DOHH2 (cell line): ENCODE measurements around the gene BHLHE40.

Experiments used
- H3F3A ChIP-seq: fragments of 200-600 bp; sonication (generic), shearing (Covaris generic); 2 replicates; pipeline ENCODE4 v1.6.0; 2016; ENCODE audit warnings: antibody characterized with exemption, mild to moderate bottlenecking; ENCODE audit not compliant: control insufficient read depth, insufficient read depth
- H3K27ac ChIP-seq: fragments of 200-600 bp; sonication (generic); 2 replicates; pipeline ENCODE4 v1.5.1; 2014; ENCODE audit warnings: low read depth, mild to moderate bottlenecking, low read length, moderate library complexity
- H3K27me3 ChIP-seq: fragments of 200-600 bp; sonication (generic); 2 replicates; pipeline ENCODE4 v1.6.1; 2014; ENCODE audit warnings: mild to moderate bottlenecking, low read length, mixed read lengths; ENCODE audit not compliant: control insufficient read depth
- H3K36me3 ChIP-seq: fragments of 200-600 bp; sonication (generic); 2 replicates; pipeline ENCODE4 v1.6.1; 2014; ENCODE audit warnings: mild to moderate bottlenecking, low read length, moderate library complexity, mixed read lengths; ENCODE audit not compliant: control insufficient read depth
- H3K4me1 ChIP-seq: fragments of 200-600 bp; sonication (generic); 2 replicates; pipeline ENCODE4 v1.6.1; 2014; ENCODE audit warnings: mild to moderate bottlenecking, low read length, mixed read lengths; ENCODE audit not compliant: control insufficient read depth
- H3K4me2 ChIP-seq: fragments of 200-600 bp; sonication (generic); 2 replicates; pipeline ENCODE4 v1.6.0; 2014; ENCODE audit warnings: mild to moderate bottlenecking, low read length, moderate library complexity
- H3K4me3 ChIP-seq: fragments of 200-600 bp; sonication (generic); 2 replicates; pipeline ENCODE4 v1.5.1; 2014; ENCODE audit warnings: mild to moderate bottlenecking, low read length, mixed read lengths
- H3K79me2 ChIP-seq: fragments of 200-600 bp; sonication (generic); 2 replicates; pipeline ENCODE4 v1.6.1; 2014; ENCODE audit warnings: mild to moderate bottlenecking, low read length, mixed read lengths; ENCODE audit not compliant: control insufficient read depth
- H3K9me2 ChIP-seq: fragments of 200-600 bp; sonication (generic); replicated peaks from 2 replicates; pipeline ENCODE4 v1.6.1; 2014; ENCODE audit warnings: mild to moderate bottlenecking, low read length, mixed read lengths; ENCODE audit not compliant: control insufficient read depth
- H3K9me3 ChIP-seq: fragments of 200-600 bp; sonication (generic); 2 replicates; pipeline ENCODE4 v1.6.1; 2014; ENCODE audit warnings: antibody characterized with exemption, low read length, mixed read lengths; ENCODE audit not compliant: control insufficient read depth, insufficient read depth
- H4K20me1 ChIP-seq: fragments of 200-600 bp; sonication (generic); 2 replicates; pipeline ENCODE4 v1.6.0; 2014; ENCODE audit warnings: low read depth, mild to moderate bottlenecking, antibody characterized with exemption, low read length, moderate library complexity; ENCODE audit not compliant: control insufficient read depth, insufficient read depth
- EZH2phosphoT487 ChIP-seq: fragments of 200-600 bp; sonication (generic); IDR thresholded peaks from 2 replicates; pipeline ENCODE4 v1.6.1; 2017; ENCODE audit warnings: borderline replicate concordance, mild to moderate bottlenecking, antibody characterized with exemption, low read length, moderate library complexity, mixed read lengths
- TF ChIP-seq, protein P1 (sequence below): fragments of 200-600 bp; sonication (generic); IDR thresholded peaks from one replicate; pipeline ENCODE4 v1.5.1; 2014; ENCODE audit warnings: antibody characterized with exemption, mild to moderate bottlenecking, low read depth, low read length; ENCODE audit not compliant: poor library complexity, severe bottlenecking

Gene BHLHE40

DNA sequence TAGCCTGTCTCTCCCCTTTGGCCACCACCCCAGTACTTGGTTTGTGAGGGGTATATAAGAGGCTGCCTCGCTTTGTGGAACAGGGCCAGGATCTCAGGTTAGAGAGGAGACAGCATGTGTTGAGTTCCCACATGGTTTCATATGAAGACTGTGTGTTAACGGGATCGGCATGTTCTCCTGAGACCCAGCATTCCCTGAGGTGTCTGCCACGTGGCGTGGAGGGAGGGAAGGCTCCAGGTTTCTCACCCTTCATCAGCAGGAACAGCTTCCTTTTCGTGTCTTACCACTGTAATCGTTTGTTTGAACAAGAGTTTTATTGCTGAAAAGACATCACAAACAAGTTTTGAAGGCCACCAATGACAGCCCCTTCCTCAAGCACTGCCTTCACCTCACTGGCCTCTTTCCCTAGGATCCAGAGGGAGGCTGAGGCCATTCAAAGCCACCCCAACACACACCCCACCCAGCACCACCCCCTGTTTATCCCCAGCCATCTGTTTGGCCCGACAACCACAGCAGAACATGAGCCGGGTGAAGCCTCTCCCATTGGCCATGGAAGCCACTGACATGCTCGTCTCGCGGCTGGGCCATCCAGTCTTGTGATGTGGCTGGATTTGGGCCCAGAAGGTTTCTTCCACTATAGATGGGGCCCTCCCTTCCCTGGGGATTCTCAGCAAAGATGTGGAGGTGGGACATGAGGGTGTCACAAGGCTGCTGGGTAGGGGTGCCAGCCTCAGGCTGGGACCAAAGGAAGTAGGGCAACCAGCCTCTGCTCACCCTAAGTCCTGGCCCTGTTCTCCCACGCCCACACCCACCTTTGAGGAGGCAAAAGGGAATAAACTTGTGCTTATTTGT is 10.0 kb downstream of the BHLHE40 start:
- H4K20me1 ChIP-seq: no peaks in the 10 kb centered on the region
- peaks cover 42% of the 10 kb centered on the region for H3K27me3 ChIP-seq
- H3K36me3 ChIP-seq: no peaks in the 10 kb centered on the region
- TF ChIP-seq EZH2phosphoT487: no peak
- TF ChIP-seq, protein P1, sequence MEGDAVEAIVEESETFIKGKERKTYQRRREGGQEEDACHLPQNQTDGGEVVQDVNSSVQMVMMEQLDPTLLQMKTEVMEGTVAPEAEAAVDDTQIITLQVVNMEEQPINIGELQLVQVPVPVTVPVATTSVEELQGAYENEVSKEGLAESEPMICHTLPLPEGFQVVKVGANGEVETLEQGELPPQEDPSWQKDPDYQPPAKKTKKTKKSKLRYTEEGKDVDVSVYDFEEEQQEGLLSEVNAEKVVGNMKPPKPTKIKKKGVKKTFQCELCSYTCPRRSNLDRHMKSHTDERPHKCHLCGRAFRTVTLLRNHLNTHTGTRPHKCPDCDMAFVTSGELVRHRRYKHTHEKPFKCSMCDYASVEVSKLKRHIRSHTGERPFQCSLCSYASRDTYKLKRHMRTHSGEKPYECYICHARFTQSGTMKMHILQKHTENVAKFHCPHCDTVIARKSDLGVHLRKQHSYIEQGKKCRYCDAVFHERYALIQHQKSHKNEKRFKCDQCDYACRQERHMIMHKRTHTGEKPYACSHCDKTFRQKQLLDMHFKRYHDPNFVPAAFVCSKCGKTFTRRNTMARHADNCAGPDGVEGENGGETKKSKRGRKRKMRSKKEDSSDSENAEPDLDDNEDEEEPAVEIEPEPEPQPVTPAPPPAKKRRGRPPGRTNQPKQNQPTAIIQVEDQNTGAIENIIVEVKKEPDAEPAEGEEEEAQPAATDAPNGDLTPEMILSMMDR: no peak
- H3K9me2 ChIP-seq: no peaks in the 10 kb centered on the region
- H3K4me3 ChIP-seq: no peak overlapping the region
- no peak overlapping the region for H3K4me2 ChIP-seq
- H3K9me3 ChIP-seq: no peaks in the 10 kb centered on the region
- H3F3A ChIP-seq: peaks cover 10% of the 10 kb centered on the region
- H3K4me1 ChIP-seq: peaks cover 17% of the 10 kb centered on the region
- no peaks in the 10 kb centered on the region for H3K79me2 ChIP-seq
- H3K27ac ChIP-seq: no peak overlapping the region

DNA sequence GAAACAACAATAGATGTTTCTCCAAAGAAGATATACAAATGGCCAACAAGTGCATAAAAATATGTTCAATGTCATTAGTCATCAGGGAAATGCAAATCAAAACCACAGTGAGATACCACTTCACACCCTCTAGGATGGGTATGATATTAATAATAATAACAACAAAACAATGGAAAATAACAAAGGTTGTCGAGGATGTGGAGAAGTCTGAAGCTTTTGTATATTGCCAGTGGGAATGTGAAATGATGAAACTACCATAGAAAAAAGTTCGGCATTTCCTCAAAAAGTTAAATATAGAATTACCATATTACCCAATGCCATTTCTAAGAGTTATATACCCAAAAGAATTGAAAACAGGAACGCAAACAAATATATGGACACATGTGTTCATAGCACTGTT is 10.8 kb downstream of the BHLHE40 start:
- no peaks in the 10 kb centered on the region for H3K79me2 ChIP-seq
- no peak overlapping the region for H3K4me2 ChIP-seq
- no peak for TF ChIP-seq EZH2phosphoT487
- TF ChIP-seq, protein P1: no peak
- peaks cover 14% of the 10 kb centered on the region for H3K4me1 ChIP-seq
- H3K27ac ChIP-seq: no peak overlapping the region
- H4K20me1 ChIP-seq: no peaks in the 10 kb centered on the region
- no peaks in the 10 kb centered on the region for H3K9me3 ChIP-seq
- no peaks in the 10 kb centered on the region for H3K36me3 ChIP-seq
- peaks cover 40% of the 10 kb centered on the region for H3K27me3 ChIP-seq
- peaks cover 5% of the 10 kb centered on the region for H3F3A ChIP-seq
- H3K4me3 ChIP-seq: no peak overlapping the region
- no peaks in the 10 kb centered on the region for H3K9me2 ChIP-seq

DNA sequence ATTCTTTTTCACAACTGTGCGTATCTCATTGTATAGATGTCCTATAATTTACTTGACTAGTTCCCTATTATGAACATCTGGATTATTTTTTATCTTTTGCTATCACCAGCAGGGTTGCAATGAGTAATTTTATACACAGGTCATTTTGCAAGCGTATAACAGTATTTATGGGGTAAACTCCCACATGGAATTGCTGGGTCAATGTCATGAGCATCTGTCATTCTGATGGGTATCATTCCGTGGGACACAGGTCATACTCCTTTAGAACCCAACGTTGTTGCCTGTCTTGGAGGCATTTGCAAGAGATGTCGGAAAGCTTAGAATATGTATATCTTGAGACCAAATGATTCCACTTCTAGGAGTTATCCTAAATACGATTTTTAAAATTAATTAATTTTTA is 12.9 kb downstream of the BHLHE40 start:
- H3K79me2 ChIP-seq: no peaks in the 10 kb centered on the region
- no peaks in the 10 kb centered on the region for H3K36me3 ChIP-seq
- H4K20me1 ChIP-seq: no peaks in the 10 kb centered on the region
- H3K4me2 ChIP-seq: no peak overlapping the region
- H3K27ac ChIP-seq: no peak overlapping the region
- no peak for TF ChIP-seq EZH2phosphoT487
- TF ChIP-seq, protein P1: no peak
- no peaks in the 10 kb centered on the region for H3K9me2 ChIP-seq
- H3F3A ChIP-seq: no peaks in the 10 kb centered on the region
- no peak overlapping the region for H3K4me3 ChIP-seq
- peaks cover 3% of the 10 kb centered on the region for H3K4me1 ChIP-seq
- peaks cover 23% of the 10 kb centered on the region for H3K27me3 ChIP-seq
- H3K9me3 ChIP-seq: no peaks in the 10 kb centered on the region
